ENCODE data around the gene RPE65. TPM values are rescaled to one million over a fixed set of nuclear protein-coding genes. Genes with fewer than 3 reads are reported as not detected.
A peak's percentile ranks its signal among the peaks of the same experiment; 100 is the strongest.
"Not testable (repeated sequence)": the region's sequence is repeated elsewhere in the genome, so short reads cannot be mapped to it uniquely, and the experiment has no call there.

The RPE65 gene
- total and polyA plus RNA-seq, 2 donors (not counting 3 experiments of a cell fraction or from before 2014, with no cell fraction given), result not detected

GRCh38 chr1:68385798-68386524, 63.8 kb downstream of the RPE65 start:
- BruUV-seq (replicated peaks); POLR2A ChIA-PET; H3K36me3 ChIP-seq (ENCODE audit: control insufficient read depth in 2 of 2, extremely low read depth in 1 of 2, insufficient read depth in 2 of 2, low read length in 2 of 2); H3K9me1 ChIP-seq (replicated peaks; ENCODE audit: control insufficient read depth, extremely low read depth, insufficient read depth, low read length); H4K20me1 ChIP-seq (replicated peaks; ENCODE audit: control insufficient read depth, extremely low read depth, insufficient read depth, low read length); H3K9ac ChIP-seq (replicated peaks; ENCODE audit: extremely low read depth, insufficient read depth, low read length); H3K79me2 ChIP-seq (ENCODE audit: control insufficient read depth, insufficient read depth, low read length); DNase-seq (ENCODE audit: low read depth, low spot score); H2AFZ ChIP-seq (ENCODE audit: low read depth, low read length); FAIRE-seq; H3K27me3 ChIP-seq (ENCODE audit: control insufficient read depth in 2 of 2, insufficient read depth in 2 of 2, low read length in 2 of 2); H3K4me3 ChIP-seq (replicated peaks in 1 of 3; ENCODE audit: insufficient read depth in 1 of 3, low read depth in 1 of 3, low read length in 3 of 3); H3K9me3 ChIP-seq (replicated peaks; ENCODE audit: control insufficient read depth, insufficient read depth, low read length); dilution Hi-C loops (cut with MboI; ENCODE audit: extremely low pct_ligation_motif_present, low sequenced_read_pairs): not testable (repeated sequence)
- Histone ChIP-seq H3K4me1 (ENCODE audit: control insufficient read depth, extremely low read depth, insufficient read depth, low read length) (peaks cover 30% of the 10 kb centered on the region), H3K27ac (ENCODE audit: insufficient read depth, low read depth, low read length) (peak overlapping the region; percentile 97), H3K4me2 (ENCODE audit: insufficient read depth, low read length) (peak overlapping the region; percentile 57)
- CTCF ChIA-PET, result interaction anchor here (1.1 kb wide), 1 partner anchor 57 kb away, joined by 4 read pairs; no protein-coding TSS in a partner anchor
- intact Hi-C loops (cut with micrococcal nuclease), result loop anchor here (2.0 kb wide), 2 partner anchors 111 to 153 kb away; partner anchors contain the start of genes DEPDC1 and WLS

- ChIA-PET CTCF (interaction anchor here (0.9 to 2.1 kb wide), 7 partner anchors 8 to 1353 kb away, joined by 3 to 20 read pairs (median 5); partner anchors contain the start of gene RPE65), POLR2A (interaction anchor here (1.0 kb wide), 1 partner anchor 211 kb away, joined by 3 read pairs; no protein-coding TSS in a partner anchor)
- BruUV-seq (replicated peaks), result TSS peak; percentile 65
Observed at GRCh38 chr1:68384872-68385411, 64.8 kb downstream of the RPE65 start.

More at GRCh38 chr1:68384872-68385411, 64.8 kb downstream of the RPE65 start:
- Histone ChIP-seq H3K36me3 (ENCODE audit: control insufficient read depth in 2 of 2, extremely low read depth in 1 of 2, insufficient read depth in 2 of 2, low read length in 2 of 2) (no peaks in the 10 kb centered on the region), H3K27ac (ENCODE audit: insufficient read depth, low read depth, low read length) (peak overlapping the region; percentile 97), H3K9me1 (replicated peaks; ENCODE audit: control insufficient read depth, extremely low read depth, insufficient read depth, low read length) (no peaks in the 10 kb centered on the region), H3K4me2 (ENCODE audit: insufficient read depth, low read length) (peak overlapping the region; percentile 83), H3K27me3 (ENCODE audit: control insufficient read depth in 2 of 2, insufficient read depth in 2 of 2, low read length in 2 of 2) (no peaks in the 10 kb centered on the region), H3K4me3 (replicated peaks in 1 of 3; ENCODE audit: insufficient read depth in 1 of 3, low read depth in 1 of 3, low read length in 3 of 3) (no peak overlapping the region), H3K9ac (replicated peaks; ENCODE audit: extremely low read depth, insufficient read depth, low read length) (peak overlapping the region; percentile 68), H3K4me1 (ENCODE audit: control insufficient read depth, extremely low read depth, insufficient read depth, low read length) (peaks cover 30% of the 10 kb centered on the region), H3K79me2 (ENCODE audit: control insufficient read depth, insufficient read depth, low read length) (no peaks in the 10 kb centered on the region), H4K20me1 (replicated peaks; ENCODE audit: control insufficient read depth, extremely low read depth, insufficient read depth, low read length) (no peaks in the 10 kb centered on the region), H3K9me3 (replicated peaks; ENCODE audit: control insufficient read depth, insufficient read depth, low read length) (no peaks in the 10 kb centered on the region), H2AFZ (ENCODE audit: low read depth, low read length) (no peak overlapping the region)
- FAIRE-seq (no peak), DNase-seq (ENCODE audit: low read depth, low spot score) (no peak)
- peak; percentile 82 for TF ChIP-seq FOS (IDR thresholded peaks at IDR 0.05; ENCODE audit: borderline replicate concordance, insufficient read depth, low read length)
- peak; percentile 94 for TF ChIP-seq GATA2 (IDR thresholded peaks at IDR 0.05; ENCODE audit: insufficient read depth, insufficient read length, low read depth, low read length)
- no peak for TF ChIP-seq POLR2AphosphoS5 (IDR thresholded peaks at IDR 0.05; ENCODE audit: insufficient read depth, low read depth, low read length)
- intact Hi-C loops (cut with micrococcal nuclease) (loop anchor here (1.0 to 2.0 kb wide), 7 partner anchors 39 to 535 kb away; partner anchors contain the start of genes DEPDC1 and WLS), dilution Hi-C loops (cut with MboI; ENCODE audit: extremely low pct_ligation_motif_present, low sequenced_read_pairs) (no loop called here)
